PC-3 (cell line): ENCODE results near the gene APOD. TPM values are rescaled to one million over a fixed set of nuclear protein-coding genes. Genes with fewer than 3 reads are reported as not detected.
"Not testable (repeated sequence)": the region's sequence is repeated elsewhere in the genome, so short reads cannot be mapped to it uniquely, and the experiment has no call there.

ENCODE experiments used
- ATAC-seq: fragments of 200-7000 bp; cut with Tn5 transposase; 2 replicates; pipeline ENCODE4 v1.9.1; 2020; ENCODE audit warnings: mild to moderate bottlenecking, moderate library complexity
- BruUV-seq: library from RNA; stranded (reverse); fragments of 400-500 nt; replicated peaks from 2 replicates; lab custom pipeline; 2021; lab: Mats Ljungman, UMichigan
- CTCF ChIA-PET: fragments of 300-600 bp; sonication (Branson Sonifier 250); formaldehyde crosslinking; loops from one replicate; lab custom pipeline; 2022; ENCODE audit warnings: antibody characterized with exemption; lab: Charles Lee
- POLR2A ChIA-PET: fragments of 300-600 bp; sonication (Branson Sonifier 250); formaldehyde crosslinking; loops from one replicate; lab custom pipeline; 2022; ENCODE audit warnings: antibody characterized with exemption; ENCODE audit not compliant: unreplicated experiment; lab: Charles Lee
- DNase-seq: peaks from one replicate; pipeline ENCODE4 v3.0.0-alpha.2; 2015
- H2AFZ ChIP-seq: fragments of 300-600 bp; sonication (generic); 2 replicates; pipeline ENCODE4 v1.6.0; 2016; ENCODE audit warnings: antibody characterized with exemption, low read length
- H3F3A ChIP-seq: fragments of 300-600 bp; sonication (generic); one replicate; pipeline ENCODE4 v1.6.0; 2017; ENCODE audit warnings: antibody characterized with exemption, low read length, control low read depth, mild to moderate bottlenecking; ENCODE audit not compliant: unreplicated experiment
- H3K27ac ChIP-seq: fragments of 300-600 bp; sonication (generic); 2 replicates; pipeline ENCODE4 v1.5.1; 2016; ENCODE audit warnings: mild to moderate bottlenecking, low read length
- H3K27me3 ChIP-seq: fragments of 300-600 bp; sonication (generic); 2 replicates; pipeline ENCODE4 v1.6.1; 2016; ENCODE audit warnings: low read length, mixed read lengths
- H3K36me3 ChIP-seq: fragments of 300-600 bp; sonication (generic); 2 replicates; pipeline ENCODE4 v1.6.1; 2016; ENCODE audit warnings: low read depth, mixed run types, low read length, mixed read lengths
- H3K4me1 ChIP-seq: fragments of 300-600 bp; sonication (generic); 2 replicates; pipeline ENCODE4 v1.5.1; 2016; ENCODE audit warnings: low read length; ENCODE audit not compliant: insufficient read depth
- H3K4me2 ChIP-seq: fragments of 300-600 bp; sonication (generic); 2 replicates; pipeline ENCODE4 v1.6.0; 2016; ENCODE audit warnings: low read length
- H3K4me3 ChIP-seq: fragments of 300-600 bp; sonication (generic); 2 replicates; pipeline ENCODE4 v1.5.1; 2016; ENCODE audit warnings: mild to moderate bottlenecking, low read length, mixed read lengths
- H3K79me2 ChIP-seq: fragments of 300-600 bp; sonication (generic); 2 replicates; pipeline ENCODE4 v1.6.1; 2017; ENCODE audit warnings: low read length, mixed read lengths
- H3K9ac ChIP-seq: fragments of 300-600 bp; sonication (generic); 2 replicates; pipeline ENCODE4 v1.6.0; 2016; ENCODE audit warnings: mild to moderate bottlenecking, low read length
- H3K9me2 ChIP-seq: fragments of 300-600 bp; sonication (generic); replicated peaks from 2 replicates; pipeline ENCODE4 v1.6.1; 2016; ENCODE audit warnings: mixed run types, low read length, mixed read lengths
- H3K9me3 ChIP-seq: fragments of 300-600 bp; sonication (generic); 2 replicates; pipeline ENCODE4 v1.6.1; 2016; ENCODE audit warnings: low read length, mixed read lengths
- H4K20me1 ChIP-seq: fragments of 300-600 bp; sonication (generic); 2 replicates; pipeline ENCODE4 v1.6.1; 2016; ENCODE audit warnings: low read length, mixed read lengths
- CTCF ChIP-seq: fragments of 300-600 bp; sonication (generic); conservative IDR thresholded peaks from 2 replicates; pipeline ENCODE4 v1.5.1; 2017; ENCODE audit warnings: antibody characterized with exemption, low read depth, mild to moderate bottlenecking, low read length
- EZH2 ChIP-seq: fragments of 300-600 bp; sonication (generic); IDR thresholded peaks from one replicate; pipeline ENCODE4 v1.6.1; 2017; ENCODE audit warnings: antibody characterized with exemption, mild to moderate bottlenecking, low read length; ENCODE audit not compliant: unreplicated experiment
- EZH2phosphoT487 ChIP-seq: fragments of 300-600 bp; sonication (generic); IDR thresholded peaks from 2 replicates; pipeline ENCODE4 v1.6.1; 2018; ENCODE audit warnings: mild to moderate bottlenecking, antibody characterized with exemption, low read length, borderline replicate concordance
- intact Hi-C: fragments of 100-400 bp; cut with micrococcal nuclease; formaldehyde crosslinking; loops from 2 replicates; pipeline ENCODE4 v1.9.0; 2023
- total RNA-seq: library from RNA; depleted of rRNA; stranded (reverse); fragments of >200 nt; gene quantifications from 2 replicates; pipeline ENCODE4 v1.2.3, GENCODE V29; 2014

The APOD gene
- total RNA-seq, 1 experiment from 2014 or later = not detected

GRCh38 chr3:195601382-195601781, 17.6 kb upstream of the APOD start:
- CTCF ChIA-PET = no interaction called here
- no peaks in the 10 kb centered on the region for H3K4me1 ChIP-seq
- H2AFZ ChIP-seq = no peak overlapping the region
- no peaks in the 10 kb centered on the region for H3K79me2 ChIP-seq
- no peak for ATAC-seq
- H3K9ac ChIP-seq = no peak overlapping the region
- POLR2A ChIA-PET = no interaction called here
- DNase-seq = no peak
- no peak overlapping the region for H3K4me3 ChIP-seq
- no TSS peak for BruUV-seq
- intact Hi-C loops = no loop called here
- H3K9me3 ChIP-seq = 0 out of 2 replicates have a peak, but pooled peaks cover 11% of the 10 kb centered on the region
- peaks cover 2% of the 10 kb centered on the region; the same call in 1 of the 2 replicates for H3K36me3 ChIP-seq
- no peak overlapping the region for H3K4me2 ChIP-seq
- H4K20me1 ChIP-seq = no peaks in the 10 kb centered on the region
- TF ChIP-seq EZH2phosphoT487 (no peak), CTCF (no peak)
- no peaks in the 10 kb centered on the region for H3K9me2 ChIP-seq
- H3K27me3 ChIP-seq = no peaks in the 10 kb centered on the region
- H3K27ac ChIP-seq = no peak overlapping the region
- H3F3A ChIP-seq = no peaks in the 10 kb centered on the region

- H3K9me3 ChIP-seq, H3K4me2 ChIP-seq, H3K36me3 ChIP-seq, H3K9ac ChIP-seq, POLR2A ChIA-PET, H3K9me2 ChIP-seq, H4K20me1 ChIP-seq, H3K4me3 ChIP-seq, intact Hi-C loops, CTCF ChIA-PET, H3F3A ChIP-seq, H3K27ac ChIP-seq, BruUV-seq, H3K4me1 ChIP-seq, ATAC-seq, DNase-seq, H3K79me2 ChIP-seq, H3K27me3 ChIP-seq, H2AFZ ChIP-seq: not testable (repeated sequence)
Measured at GRCh38 chr3:195599926-195600325, 16.2 kb upstream of the APOD start.

GRCh38 chr3:195599516-195599915, 15.8 kb upstream of the APOD start:
- H4K20me1 ChIP-seq, DNase-seq, ATAC-seq, H3K4me3 ChIP-seq, H3K4me2 ChIP-seq, BruUV-seq, H3K27me3 ChIP-seq, H2AFZ ChIP-seq, H3K36me3 ChIP-seq, H3K79me2 ChIP-seq, CTCF ChIA-PET, H3F3A ChIP-seq, H3K9ac ChIP-seq, POLR2A ChIA-PET, H3K27ac ChIP-seq, H3K9me2 ChIP-seq, H3K4me1 ChIP-seq, H3K9me3 ChIP-seq, intact Hi-C loops: not testable (repeated sequence)

GRCh38 chr3:195597848-195598247, 14.1 kb upstream of the APOD start:
- H3K9ac ChIP-seq = no peak overlapping the region
- DNase-seq = no peak
- POLR2A ChIA-PET = no interaction called here
- no peak overlapping the region for H3K4me3 ChIP-seq
- H2AFZ ChIP-seq = no peak overlapping the region
- no peaks in the 10 kb centered on the region for H3K36me3 ChIP-seq
- ATAC-seq = no peak
- no peaks in the 10 kb centered on the region for H3K79me2 ChIP-seq
- no peak overlapping the region for H3K4me2 ChIP-seq
- H3K9me3 ChIP-seq = no peaks in the 10 kb centered on the region
- H3K9me2 ChIP-seq = no peaks in the 10 kb centered on the region
- no peak overlapping the region for H3K27ac ChIP-seq
- BruUV-seq = no TSS peak
- intact Hi-C loops = no loop called here
- no peaks in the 10 kb centered on the region for H4K20me1 ChIP-seq
- TF ChIP-seq EZH2 = no peak
- TF ChIP-seq CTCF = no peak
- no peak for TF ChIP-seq EZH2phosphoT487
- H3F3A ChIP-seq = no peaks in the 10 kb centered on the region
- CTCF ChIA-PET = no interaction called here
- no peaks in the 10 kb centered on the region for H3K4me1 ChIP-seq
- H3K27me3 ChIP-seq = no peaks in the 10 kb centered on the region
